Activated CD4-positive, alpha-beta memory T cell treated with anti-CD3 and anti-CD28 coated beads, Interleukin-2, amount 10 ng/mL, durations not matched to agents 7 days and 5 days (primary cell): ENCODE data around the gene ARFGAP3. TPM values are rescaled to one million over a fixed set of nuclear protein-coding genes. Genes with fewer than 3 reads are reported as not detected.
A peak's percentile ranks its signal among the peaks of the same experiment; 100 is the strongest.

Experiments used
- CTCF ChIA-PET: fragments of 350-600 bp; sonication (Branson Sonifier 250); formaldehyde crosslinking; loops from one replicate; lab custom pipeline; 2021; ENCODE audit warnings: antibody characterized with exemption, inconsistent platforms; lab: Charles Lee
- POLR2A ChIA-PET: fragments of 350-600 bp; sonication (Branson Sonifier 250); formaldehyde crosslinking; loops from one replicate; lab custom pipeline; 2021; ENCODE audit warnings: antibody characterized with exemption; lab: Charles Lee
- DNase-seq: peaks from one replicate; pipeline ENCODE4 v3.0.0-alpha.2; 2020
- H3K27ac Mint-ChIP-seq: one replicate; pipeline ENCODE4 v1.8.0; 2021; ENCODE audit warnings: mild to moderate bottlenecking, mixed read lengths
- H3K27me3 Mint-ChIP-seq: one replicate; pipeline ENCODE4 v1.8.0; 2021; ENCODE audit warnings: mixed read lengths
- H3K36me3 Mint-ChIP-seq: one replicate; pipeline ENCODE4 v1.8.0; 2021; ENCODE audit warnings: low read depth, mixed read lengths
- H3K4me1 Mint-ChIP-seq: one replicate; pipeline ENCODE4 v1.8.0; 2021; ENCODE audit warnings: mixed read lengths
- H3K4me3 Mint-ChIP-seq: one replicate; pipeline ENCODE4 v1.8.0; 2021; ENCODE audit warnings: mild to moderate bottlenecking, mixed read lengths
- H3K9me3 Mint-ChIP-seq: one replicate; pipeline ENCODE4 v1.8.0; 2021; ENCODE audit warnings: mixed read lengths
- total RNA-seq, 2 experiments: library from RNA; stranded (reverse); gene quantifications; one replicate each; pipeline ENCODE4 v1.2.3, GENCODE V29; 2021

Gene ARFGAP3
- total RNA-seq, 2 experiments from 2014 or later = 41.1 to 42.1 TPM

- Mint-ChIP-seq H3K4me3 (no peak overlapping the region), H3K27ac (no peak overlapping the region), H3K9me3 (no peaks in the 10 kb centered on the region), H3K36me3 (peaks cover 25% of the 10 kb centered on the region), H3K4me1 (peaks cover 83% of the 10 kb centered on the region), H3K27me3 (no peaks in the 10 kb centered on the region)
- DNase-seq = no peak
- ChIA-PET POLR2A (no interaction called here), CTCF (no interaction called here)
Measured at GRCh38 chr22:42892156-42892555, 35.1 kb upstream of the ARFGAP3 start.

DNA sequence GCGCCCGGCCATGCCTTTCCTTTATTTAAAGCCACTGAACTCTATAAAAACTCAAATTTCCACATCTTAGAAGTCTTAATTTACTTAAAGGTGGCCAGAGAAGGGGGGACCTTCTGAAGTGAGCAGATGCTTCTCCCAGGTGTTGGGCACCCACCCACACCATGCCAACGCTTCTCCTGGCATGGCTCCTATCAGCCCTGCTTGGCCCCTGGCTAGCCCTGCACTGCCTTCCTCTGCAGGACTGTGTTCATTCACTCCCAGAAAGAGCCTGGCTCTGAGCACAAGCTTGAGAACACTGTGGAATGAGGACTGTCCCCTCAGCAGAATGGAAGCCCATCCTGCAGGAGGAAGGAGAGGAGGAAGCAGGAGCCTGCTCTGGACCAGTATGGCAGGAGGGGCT, 34.6 kb upstream of the ARFGAP3 start:
- POLR2A ChIA-PET = no interaction called here
- Mint-ChIP-seq H3K9me3 (no peaks in the 10 kb centered on the region), H3K27ac (no peak overlapping the region), H3K4me3 (no peak overlapping the region), H3K4me1 (peaks cover 82% of the 10 kb centered on the region), H3K27me3 (no peaks in the 10 kb centered on the region), H3K36me3 (peaks cover 25% of the 10 kb centered on the region)
- CTCF ChIA-PET = no interaction called here
- no peak for DNase-seq

- Mint-ChIP-seq H3K9me3 (no peaks in the 10 kb centered on the region), H3K4me1 (peaks cover 75% of the 10 kb centered on the region), H3K4me3 (no peak overlapping the region), H3K27ac (peak overlapping the region; percentile 11), H3K36me3 (peaks cover 25% of the 10 kb centered on the region), H3K27me3 (no peaks in the 10 kb centered on the region)
- CTCF ChIA-PET = no interaction called here
- POLR2A ChIA-PET = interaction anchor here (1.2 kb wide), 1 partner anchor 124 kb away, joined by 3 read pairs; the partner anchor contains the start of gene PACSIN2
- DNase-seq = no peak
Measured at GRCh38 chr22:42891008-42891407, 33.9 kb upstream of the ARFGAP3 start.

GRCh38 chr22:42889304-42889703, 32.2 kb upstream of the ARFGAP3 start:
- peaks cover 25% of the 10 kb centered on the region for H3K36me3 Mint-ChIP-seq
- H3K4me3 Mint-ChIP-seq = peak overlapping the region; percentile 49
- ChIA-PET POLR2A (interaction anchor here (0.7 to 0.9 kb wide), 3 partner anchors 32 to 274 kb away, joined by 3 read pairs; no protein-coding TSS in a partner anchor), CTCF (interaction anchor here (1.8 kb wide), 1 partner anchor 22 kb away, joined by 8 read pairs; no protein-coding TSS in a partner anchor)
- H3K4me1 Mint-ChIP-seq = peaks cover 58% of the 10 kb centered on the region
- H3K27me3 Mint-ChIP-seq = no peaks in the 10 kb centered on the region
- peak overlapping the region; percentile 72 for H3K27ac Mint-ChIP-seq
- H3K9me3 Mint-ChIP-seq = no peaks in the 10 kb centered on the region
- peak; percentile 20 for DNase-seq

DNA sequence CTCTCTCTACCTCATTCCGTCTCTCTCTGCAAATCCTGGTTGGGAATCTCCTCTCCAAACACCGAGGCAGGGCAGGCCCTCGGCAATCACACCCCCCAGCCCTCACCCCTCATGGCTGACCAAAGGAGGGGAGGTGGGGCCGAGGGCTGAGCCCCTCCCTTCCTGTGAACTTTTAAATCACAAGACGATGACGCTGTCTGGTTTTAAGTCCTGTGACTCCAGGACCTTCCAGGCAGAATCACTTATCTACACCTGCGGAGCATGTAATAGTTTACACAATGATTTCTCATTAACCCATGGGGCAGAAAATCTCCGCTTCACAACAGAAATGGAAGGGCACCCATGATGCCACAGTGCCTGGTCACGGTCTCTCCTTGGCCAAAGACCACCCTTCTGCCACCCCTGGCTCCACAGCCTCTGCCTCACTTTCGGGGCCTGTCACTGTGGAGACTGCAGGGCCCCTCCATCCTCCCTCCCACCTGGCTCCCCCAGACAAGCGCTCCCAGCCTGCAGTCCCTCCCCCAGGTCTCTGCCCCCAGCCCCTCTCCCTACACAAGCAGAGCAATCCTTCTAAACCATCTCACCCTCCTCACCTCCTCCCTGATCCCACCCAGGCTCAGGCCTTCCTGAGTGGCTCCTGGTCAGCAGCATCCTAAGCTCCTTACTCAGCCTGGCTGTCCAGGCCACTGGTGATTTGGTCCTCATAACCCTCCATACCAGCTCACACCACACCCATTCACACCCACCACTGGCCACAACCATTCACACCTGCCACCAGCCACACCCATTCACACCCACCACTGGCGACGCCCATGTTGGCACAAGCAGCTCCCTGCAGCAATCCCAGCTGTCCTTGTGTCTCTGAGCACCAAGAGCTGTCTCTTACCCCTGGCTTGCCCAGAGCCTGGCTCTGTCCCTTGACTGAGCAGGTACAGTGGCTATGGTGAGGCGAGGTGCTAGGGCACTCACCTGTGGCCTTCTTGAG, 30.7 kb upstream of the ARFGAP3 start:
- Mint-ChIP-seq H3K36me3 (peaks cover 31% of the 10 kb centered on the region), H3K27me3 (no peaks in the 10 kb centered on the region), H3K9me3 (no peaks in the 10 kb centered on the region), H3K4me1 (peaks cover 43% of the 10 kb centered on the region), H3K27ac (peak overlapping the region; percentile 62), H3K4me3 (no peak overlapping the region)
- CTCF ChIA-PET = interaction anchor here (1.8 kb wide), 1 partner anchor 20 kb away, joined by 8 read pairs; no protein-coding TSS in a partner anchor
- no peak for DNase-seq
- POLR2A ChIA-PET = interaction anchor here (0.7 kb wide), 1 partner anchor 31 kb away, joined by 3 read pairs; no protein-coding TSS in a partner anchor

- DNase-seq = no peak
- Mint-ChIP-seq H3K4me1 (peaks cover 41% of the 10 kb centered on the region), H3K9me3 (no peaks in the 10 kb centered on the region), H3K27me3 (no peaks in the 10 kb centered on the region), H3K36me3 (peaks cover 34% of the 10 kb centered on the region), H3K4me3 (no peak overlapping the region), H3K27ac (no peak overlapping the region)
- CTCF ChIA-PET = no interaction called here
- POLR2A ChIA-PET = no interaction called here
Measured at GRCh38 chr22:42887120-42887519, 30.0 kb upstream of the ARFGAP3 start.

- no peak for DNase-seq
- Mint-ChIP-seq H3K36me3 (peaks cover 31% of the 10 kb centered on the region), H3K4me3 (no peak overlapping the region), H3K4me1 (peaks cover 29% of the 10 kb centered on the region), H3K27ac (no peak overlapping the region), H3K9me3 (no peaks in the 10 kb centered on the region), H3K27me3 (no peaks in the 10 kb centered on the region)
- POLR2A ChIA-PET = interaction anchor here (1.3 kb wide), 1 partner anchor 9 kb away, joined by 3 read pairs; no protein-coding TSS in a partner anchor
- CTCF ChIA-PET = no interaction called here
Measured at GRCh38 chr22:42885446-42885845, 28.4 kb upstream of the ARFGAP3 start.

DNA sequence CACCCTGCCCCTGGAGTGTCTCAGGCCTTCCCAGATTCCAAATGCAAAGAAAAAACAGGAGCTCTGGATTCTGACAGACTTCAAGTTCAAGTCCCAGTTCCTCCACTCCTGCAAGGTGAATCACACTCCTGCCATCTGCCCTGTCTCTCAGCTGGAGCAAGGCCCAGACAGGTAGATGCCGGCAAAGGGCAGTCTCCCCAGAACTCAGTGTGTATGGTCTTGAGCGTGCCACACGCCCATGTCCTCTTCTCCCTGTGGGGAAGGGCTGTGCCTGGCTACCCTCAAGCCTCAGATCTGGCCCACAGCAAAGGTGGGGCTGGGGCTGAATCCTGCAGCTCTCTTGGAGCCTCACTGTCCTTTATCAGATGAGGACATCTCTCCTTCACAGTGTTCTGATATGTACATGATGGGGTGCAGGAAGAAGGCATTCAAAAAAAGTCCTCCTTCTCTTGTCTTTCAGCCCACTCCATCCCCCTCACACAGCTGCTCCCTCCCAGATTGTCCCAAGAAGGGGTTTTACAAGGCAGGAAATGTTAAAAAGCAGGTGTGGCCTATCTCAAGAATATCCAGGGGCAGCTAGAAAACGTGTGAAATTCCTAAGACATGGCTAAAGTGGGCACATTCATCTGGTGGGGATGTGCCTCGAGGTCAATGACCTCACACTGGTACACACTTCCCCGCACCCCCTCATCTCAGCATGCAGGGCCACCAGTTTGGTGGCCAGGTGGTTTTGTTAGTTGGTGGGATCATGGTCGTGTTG, 27.7 kb upstream of the ARFGAP3 start:
- DNase-seq = no peak
- Mint-ChIP-seq H3K36me3 (peaks cover 31% of the 10 kb centered on the region), H3K27me3 (no peaks in the 10 kb centered on the region), H3K4me1 (peaks cover 26% of the 10 kb centered on the region), H3K9me3 (no peaks in the 10 kb centered on the region), H3K4me3 (no peak overlapping the region), H3K27ac (no peak overlapping the region)
- CTCF ChIA-PET = no interaction called here
- POLR2A ChIA-PET = interaction anchor here (1.3 kb wide), 1 partner anchor 10 kb away, joined by 3 read pairs; no protein-coding TSS in a partner anchor

DNA sequence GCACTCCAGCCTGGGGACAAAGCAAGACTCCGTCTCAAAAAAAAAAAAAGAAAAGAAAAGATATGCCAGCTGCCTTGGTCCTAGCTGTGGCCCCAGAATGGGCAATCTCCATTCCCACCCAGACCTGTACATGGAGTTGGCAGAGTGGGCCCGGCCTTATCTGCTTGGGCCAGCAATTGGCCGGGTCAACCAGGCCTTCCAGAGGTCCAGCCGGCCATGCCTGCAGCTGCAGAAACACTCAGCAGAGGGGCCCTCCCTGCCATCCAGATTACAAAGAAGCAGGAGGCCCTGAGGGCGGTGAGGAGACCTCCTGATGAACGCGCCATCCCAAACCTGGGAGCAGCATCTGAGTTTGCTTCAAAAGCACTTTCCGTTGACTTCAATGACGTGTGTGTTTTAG, 26.9 kb upstream of the ARFGAP3 start:
- Mint-ChIP-seq H3K4me3 (no peak overlapping the region), H3K36me3 (peaks cover 24% of the 10 kb centered on the region), H3K27me3 (no peaks in the 10 kb centered on the region), H3K27ac (no peak overlapping the region), H3K9me3 (no peaks in the 10 kb centered on the region), H3K4me1 (peaks cover 18% of the 10 kb centered on the region)
- DNase-seq = no peak
- ChIA-PET CTCF (no interaction called here), POLR2A (interaction anchor here (1.3 kb wide), 1 partner anchor 11 kb away, joined by 3 read pairs; no protein-coding TSS in a partner anchor)

DNA sequence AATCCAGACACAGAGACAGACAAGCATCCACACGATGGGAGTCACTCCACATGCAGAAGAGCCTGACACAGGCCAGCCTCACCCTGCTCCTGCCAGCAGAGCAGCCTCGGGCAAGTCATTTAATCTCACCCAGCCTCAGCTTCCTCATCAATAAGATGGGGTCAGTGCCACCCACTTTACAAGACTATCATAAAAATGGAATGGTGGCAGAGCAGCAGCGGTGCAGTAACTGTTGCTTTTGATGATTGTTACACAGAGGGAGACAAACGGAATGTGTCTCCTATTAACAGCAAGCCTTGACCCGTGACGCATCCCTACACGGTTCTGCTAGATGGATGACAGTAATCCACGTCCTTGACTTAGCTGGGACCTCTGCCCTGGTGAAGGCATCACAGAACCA, 26.0 kb upstream of the ARFGAP3 start:
- no peak for DNase-seq
- Mint-ChIP-seq H3K9me3 (no peaks in the 10 kb centered on the region), H3K4me3 (no peak overlapping the region), H3K27ac (no peak overlapping the region), H3K4me1 (peaks cover 10% of the 10 kb centered on the region), H3K27me3 (no peaks in the 10 kb centered on the region), H3K36me3 (peaks cover 20% of the 10 kb centered on the region)
- POLR2A ChIA-PET = interaction anchor here (1.4 kb wide), 1 partner anchor 21 kb away, joined by 3 read pairs; no protein-coding TSS in a partner anchor
- CTCF ChIA-PET = interaction anchor here (1.4 kb wide), 1 partner anchor 12 kb away, joined by 3 read pairs; no protein-coding TSS in a partner anchor

DNA sequence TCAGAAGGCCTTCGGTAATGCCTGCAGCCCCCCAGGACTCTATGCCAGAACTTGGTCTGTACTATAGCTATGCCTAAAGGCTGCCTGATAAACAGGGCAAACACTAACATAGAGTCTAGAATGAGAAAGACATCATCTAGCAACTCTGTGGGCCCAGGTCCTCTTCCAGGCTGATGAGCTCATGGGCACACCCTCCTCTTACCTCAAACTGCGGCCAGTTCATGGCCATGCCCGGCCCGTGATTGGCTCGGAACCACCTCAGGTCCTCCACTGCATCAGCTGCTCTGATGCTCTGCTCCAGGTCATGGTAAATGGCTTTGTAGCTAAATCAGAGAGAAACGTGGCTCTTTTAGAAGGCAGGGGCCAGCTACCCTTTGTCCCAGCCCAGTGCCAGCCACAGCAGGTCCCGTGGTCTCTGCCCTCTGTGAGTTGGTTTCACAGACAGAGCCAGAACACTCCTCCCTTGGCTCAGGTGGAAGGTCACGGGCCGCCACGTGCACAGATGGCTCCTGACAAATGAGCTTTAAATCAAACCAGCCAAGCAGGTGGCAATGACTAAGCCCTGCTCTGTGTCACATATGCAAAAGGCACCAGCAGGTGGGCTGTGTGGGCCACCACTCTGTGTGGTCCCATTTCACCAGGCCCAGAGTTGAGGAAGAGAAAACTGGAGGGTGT, 25.0 kb upstream of the ARFGAP3 start:
- H3K27me3 Mint-ChIP-seq = no peaks in the 10 kb centered on the region
- ChIA-PET POLR2A (interaction anchor here (0.8 to 1.4 kb wide), 2 partner anchors 12 to 20 kb away, joined by 3 read pairs; no protein-coding TSS in a partner anchor), CTCF (interaction anchor here (0.5 to 1.4 kb wide), 4 partner anchors 9 to 70 kb away, joined by 3 read pairs; no protein-coding TSS in a partner anchor)
- no peak for DNase-seq
- H3K4me3 Mint-ChIP-seq = no peak overlapping the region
- H3K4me1 Mint-ChIP-seq = no peaks in the 10 kb centered on the region
- H3K36me3 Mint-ChIP-seq = peaks cover 16% of the 10 kb centered on the region
- H3K27ac Mint-ChIP-seq = no peak overlapping the region
- no peaks in the 10 kb centered on the region for H3K9me3 Mint-ChIP-seq

- Mint-ChIP-seq H3K9me3 (no peaks in the 10 kb centered on the region), H3K36me3 (peaks cover 19% of the 10 kb centered on the region), H3K4me1 (no peaks in the 10 kb centered on the region), H3K27ac (no peak overlapping the region), H3K27me3 (no peaks in the 10 kb centered on the region), H3K4me3 (no peak overlapping the region)
- ChIA-PET POLR2A (no interaction called here), CTCF (interaction anchor here (0.9 to 1.0 kb wide), 2 partner anchors 8 to 14 kb away, joined by 3 read pairs; no protein-coding TSS in a partner anchor)
- DNase-seq = no peak
Measured at GRCh38 chr22:42881298-42881697, 24.2 kb upstream of the ARFGAP3 start.
